HCT116 (cell line): ENCODE results near the gene LMO2. TPM values are rescaled to one million over a fixed set of nuclear protein-coding genes. Genes with fewer than 3 reads are reported as not detected.

ENCODE experiments used
- ATAC-seq: fragments of 200-7000 bp; cut with Tn5 transposase; 2 replicates; pipeline ENCODE4 v1.9.1; 2020; ENCODE audit warnings: mild to moderate bottlenecking, moderate library complexity
- BruUV-seq: library from RNA; stranded (reverse); fragments of 400-500 nt; replicated peaks from 2 replicates; lab custom pipeline; 2021; lab: Mats Ljungman, UMichigan
- CTCF ChIA-PET: fragments of 300-600 bp; sonication (Branson Sonifier 250); formaldehyde crosslinking; loops from one replicate; lab custom pipeline; 2021; ENCODE audit warnings: antibody characterized with exemption; lab: Charles Lee
- POLR2A ChIA-PET: fragments of 300-600, 350-600 bp; sonication (Branson Sonifier 250); formaldehyde crosslinking; loops from one replicate; lab custom pipeline; 2021; ENCODE audit warnings: antibody characterized with exemption; lab: Charles Lee
- RAD21 ChIA-PET, 2 experiments: fragments of 300-600 bp; sonication (Branson Sonifier 250); formaldehyde crosslinking; loops; one replicate each; lab custom pipeline; 2023; ENCODE audit warnings: low total read pairs in 2 of 2; ENCODE audit not compliant: uncharacterized antibody in 2 of 2, unreplicated experiment in 2 of 2, low non-redundant PET in 1 of 2; lab: Charles Lee
- DNase-seq: peaks from one replicate; pipeline ENCODE4 v3.0.0-alpha.2; 2010; ENCODE audit warnings: low read depth, low spot score
- H2AFZ ChIP-seq: fragments of 200-600 bp; shearing (Covaris generic), sonication (generic); 2 replicates; pipeline ENCODE4 v1.6.1; 2017; ENCODE audit warnings: low read depth, mixed run types, mixed read lengths, antibody characterized with exemption, low read length; ENCODE audit not compliant: poor library complexity, severe bottlenecking
- H3K27ac ChIP-seq: 2 replicates; pipeline ENCODE4 v1.5.1; 2012; ENCODE audit warnings: low read depth, low read length
- H3K27me3 ChIP-seq: fragments of 200-600 bp; sonication (generic); 2 replicates; pipeline ENCODE4 v1.6.1; 2016; ENCODE audit warnings: mixed run types, low read length, mixed read lengths; ENCODE audit not compliant: insufficient read depth
- H3K36me3 ChIP-seq, 2 experiments: fragments of 200-500 bp in 1 of 2; fragments of 200-600 bp in 1 of 2; sonication (Bioruptor generic) in 1 of 2; sonication (generic) in 1 of 2; 2 replicates each; pipeline versions ENCODE4 v1.5.1 to v1.6.1; 2014 to 2016; ENCODE audit warnings: low read length in 2 of 2, inconsistent platforms in 1 of 2, mixed read lengths in 1 of 2, mixed run types in 1 of 2; ENCODE audit not compliant: insufficient read depth in 2 of 2, control insufficient read depth in 1 of 2
- H3K4me1 ChIP-seq, 2 experiments: fragments of 200-600 bp in 1 of 2; sonication (generic) in 1 of 2; 2 replicates each; pipeline versions ENCODE4 v1.5.1 to v1.6.1; 2012 to 2017; ENCODE audit warnings: low read length in 2 of 2, inconsistent platforms in 1 of 2, mild to moderate bottlenecking in 1 of 2, mixed read lengths in 1 of 2, mixed run types in 1 of 2, moderate library complexity in 1 of 2; ENCODE audit not compliant: insufficient read depth in 2 of 2, control insufficient read depth in 1 of 2
- H3K4me2 ChIP-seq: fragments of 200-600 bp; sonication (generic); 2 replicates; pipeline ENCODE4 v1.6.1; 2017; ENCODE audit warnings: mixed run types, low read length, mixed read lengths
- H3K4me3 ChIP-seq, 2 experiments: fragments of 200-600 bp in 1 of 2; sonication (generic) in 1 of 2; replicated peaks in 1 of 2; 2 replicates each; pipeline ENCODE4 v1.5.1; 2011 to 2016; ENCODE audit warnings: low read length in 2 of 2, control low read depth in 1 of 2, low read depth in 1 of 2, mild to moderate bottlenecking in 1 of 2, mixed read lengths in 1 of 2, mixed run types in 1 of 2
- H3K79me2 ChIP-seq: fragments of 200-600 bp; sonication (generic); 2 replicates; pipeline ENCODE4 v1.6.1; 2017; ENCODE audit warnings: mild to moderate bottlenecking, mixed run types, low read length, moderate library complexity, mixed read lengths; ENCODE audit not compliant: insufficient read depth
- H3K9ac ChIP-seq: fragments of 200-600 bp; sonication (generic); 2 replicates; pipeline ENCODE4 v1.6.1; 2016; ENCODE audit warnings: low read length, mixed read lengths
- H3K9me2 ChIP-seq: fragments of 200-600 bp; sonication (generic), shearing (Covaris generic); 2 replicates; pipeline ENCODE4 v1.6.1; 2017; ENCODE audit warnings: mixed run types, mild to moderate bottlenecking, moderate library complexity; ENCODE audit not compliant: insufficient read depth
- H3K9me3 ChIP-seq, 2 experiments: fragments of 200-500 bp in 1 of 2; fragments of 200-600 bp in 1 of 2; sonication (Bioruptor generic) in 1 of 2; sonication (generic) in 1 of 2; 2 replicates each; pipeline ENCODE4 v1.6.1; 2014 to 2017; ENCODE audit warnings: low read length in 2 of 2, mixed read lengths in 2 of 2, inconsistent platforms in 1 of 2, low read depth in 1 of 2, mild to moderate bottlenecking in 1 of 2, mixed run types in 1 of 2, moderate library complexity in 1 of 2; ENCODE audit not compliant: control insufficient read depth in 1 of 2, insufficient read depth in 1 of 2
- H4K20me1 ChIP-seq: fragments of 200-600 bp; sonication (generic), shearing (Covaris generic); 2 replicates; pipeline ENCODE4 v1.6.1; 2017; ENCODE audit warnings: mixed run types, mild to moderate bottlenecking, moderate library complexity; ENCODE audit not compliant: insufficient read depth
- ATF3 ChIP-seq: IDR thresholded peaks from 2 replicates; pipeline ENCODE4 v1.6.1; 2012
- CBX3 ChIP-seq: IDR thresholded peaks from 2 replicates; pipeline ENCODE4 v1.6.1; 2012; ENCODE audit warnings: low read depth
- CEBPB ChIP-seq: IDR thresholded peaks from 2 replicates; pipeline ENCODE4 v1.6.1; 2012; ENCODE audit warnings: low read depth
- EGR1 ChIP-seq: IDR thresholded peaks from 2 replicates; pipeline ENCODE4 v1.6.1; 2012; ENCODE audit warnings: low read depth
- EZH2 ChIP-seq: fragments of 200-600 bp; sonication (generic); IDR thresholded peaks from 2 replicates; pipeline ENCODE4 v1.6.1; 2017; ENCODE audit warnings: antibody characterized with exemption, mixed run types
- EZH2phosphoT487 ChIP-seq: fragments of 200-600 bp; IDR thresholded peaks from 2 replicates; pipeline ENCODE4 v1.6.1; 2018; ENCODE audit warnings: antibody characterized with exemption, borderline replicate concordance
- FOSL1 ChIP-seq: IDR thresholded peaks from 2 replicates; pipeline ENCODE4 v1.6.1; 2012; ENCODE audit warnings: low read depth
- JUND ChIP-seq: IDR thresholded peaks from 2 replicates; pipeline ENCODE4 v1.6.1; 2012
- MAX ChIP-seq: IDR thresholded peaks from 2 replicates; pipeline ENCODE4 v1.6.1; 2012
- POLR2A ChIP-seq: IDR thresholded peaks from 2 replicates; pipeline ENCODE4 v1.7.0; 2011; ENCODE audit warnings: borderline replicate concordance; ENCODE audit not compliant: insufficient read depth, insufficient read length; ENCODE audit errors: extremely low read depth
- POLR2AphosphoS5 ChIP-seq: IDR thresholded peaks from 2 replicates; pipeline ENCODE4 v1.6.1; 2011; ENCODE audit warnings: mild to moderate bottlenecking, low read depth, low read length, moderate library complexity
- RAD21 ChIP-seq: IDR thresholded peaks from 2 replicates; pipeline ENCODE4 v1.6.1; 2012; ENCODE audit warnings: low read depth, mild to moderate bottlenecking
- SIN3A ChIP-seq: IDR thresholded peaks from 2 replicates; pipeline ENCODE4 v1.6.1; 2012; ENCODE audit warnings: low read depth
- SP1 ChIP-seq: IDR thresholded peaks from 2 replicates; pipeline ENCODE4 v1.6.1; 2012; ENCODE audit warnings: low read depth
- SRF ChIP-seq: IDR thresholded peaks from 2 replicates; pipeline ENCODE4 v1.6.1; 2012; ENCODE audit warnings: low read depth
- TCF7L2 ChIP-seq: IDR thresholded peaks from 2 replicates; pipeline ENCODE4 v1.7.0; 2011; ENCODE audit warnings: borderline replicate concordance, inconsistent platforms; ENCODE audit not compliant: insufficient read depth, insufficient read length; ENCODE audit errors: extremely low read depth
- ZBTB33 ChIP-seq: IDR thresholded peaks from 2 replicates; pipeline ENCODE4 v1.6.1; 2011; ENCODE audit warnings: mild to moderate bottlenecking, low read length, moderate library complexity; ENCODE audit not compliant: insufficient replicate concordance; ENCODE audit errors: extremely low read depth
- ZFX ChIP-seq: fragments of 450-650 bp; IDR thresholded peaks from 2 replicates; pipeline ENCODE4 v1.6.1; 2017
- ZNF274 ChIP-seq: fragments of 200-500 bp; sonication (Bioruptor generic); IDR thresholded peaks from 2 replicates; pipeline ENCODE4 v1.6.1; 2014; ENCODE audit warnings: mild to moderate bottlenecking, low read depth, low read length, inconsistent platforms
- intact Hi-C: fragments of 100-400 bp; cut with micrococcal nuclease; formaldehyde crosslinking; loops from 2 replicates; pipeline ENCODE4 v1.10.0; 2022
- total RNA-seq: library from RNA; stranded (reverse); gene quantifications from one replicate; pipeline ENCODE4 v1.2.1, GENCODE V29; 2021; ENCODE audit not compliant: unreplicated experiment

The LMO2 gene
- total RNA-seq, 1 experiment from 2014 or later = 2.8 TPM

GRCh38 chr11:33897761-33898375, 6.0 kb upstream of the LMO2 start:
- Histone ChIP-seq H3K9ac (no peak overlapping the region), H3K4me1 (peaks cover 8 to 21% of the 10 kb centered on the region in 2 experiments), H3K4me3 (no peak overlapping the region), H3K9me3 (no peaks in the 10 kb centered on the region), H3K36me3 (no peaks in the 10 kb centered on the region), H3K27ac (no peak overlapping the region), H2AFZ (no peak overlapping the region), H4K20me1 (no peaks in the 10 kb centered on the region), H3K79me2 (no peaks in the 10 kb centered on the region), H3K27me3 (no peaks in the 10 kb centered on the region), H3K9me2 (no peaks in the 10 kb centered on the region), H3K4me2 (no peak overlapping the region)
- BruUV-seq = no TSS peak
- POLR2A ChIA-PET = no interaction called here
- intact Hi-C loops = no loop called here
- ATAC-seq (no peak), DNase-seq (no peak)
- RAD21 ChIA-PET = interaction anchor here in 1 of 2 experiments (0.6 kb wide), 1 partner anchor 276 kb away, joined by 3 read pairs; no protein-coding TSS in a partner anchor
- CTCF ChIA-PET = no interaction called here
- TF ChIP-seq SP1 = no peak
- TF ChIP-seq JUND = no peak
- TF ChIP-seq ZNF274 = no peak
- no peak for TF ChIP-seq EGR1
- no peak for TF ChIP-seq EZH2
- TF ChIP-seq CEBPB = no peak
- no peak for TF ChIP-seq TCF7L2
- no peak for TF ChIP-seq SIN3A
- no peak for TF ChIP-seq RAD21
- TF ChIP-seq ZFX = no peak
- no peak for TF ChIP-seq MAX
- no peak for TF ChIP-seq EZH2phosphoT487
- TF ChIP-seq POLR2AphosphoS5 = no peak

GRCh38 chr11:33896911-33897310, 5.0 kb upstream of the LMO2 start:
- no TSS peak for BruUV-seq
- H3K9ac ChIP-seq = no peak overlapping the region
- peaks cover 8 to 23% of the 10 kb centered on the region in 2 experiments for H3K4me1 ChIP-seq
- no peak overlapping the region for H3K4me2 ChIP-seq
- no peaks in the 10 kb centered on the region for H3K36me3 ChIP-seq
- no peaks in the 10 kb centered on the region for H3K9me2 ChIP-seq
- DNase-seq (no peak), ATAC-seq (no peak)
- ChIA-PET POLR2A (no interaction called here), RAD21 (no interaction called here), CTCF (no interaction called here)
- no peaks in the 10 kb centered on the region for H3K79me2 ChIP-seq
- no peak overlapping the region for H3K27ac ChIP-seq
- H3K4me3 ChIP-seq = no peak overlapping the region
- H3K27me3 ChIP-seq = no peaks in the 10 kb centered on the region
- H2AFZ ChIP-seq = no peak overlapping the region
- H4K20me1 ChIP-seq = no peaks in the 10 kb centered on the region
- H3K9me3 ChIP-seq = no peaks in the 10 kb centered on the region
- intact Hi-C loops = no loop called here
- no peak for TF ChIP-seq EZH2phosphoT487
- TF ChIP-seq POLR2A = no peak
- no peak for TF ChIP-seq CBX3
- no peak for TF ChIP-seq RAD21
- TF ChIP-seq ATF3 = no peak
- no peak for TF ChIP-seq SIN3A
- TF ChIP-seq MAX = no peak
- no peak for TF ChIP-seq TCF7L2
- TF ChIP-seq ZBTB33 = no peak
- TF ChIP-seq SP1 = no peak
- TF ChIP-seq CEBPB = no peak
- TF ChIP-seq JUND = no peak
- no peak for TF ChIP-seq ZNF274
- TF ChIP-seq POLR2AphosphoS5 = no peak
- no peak for TF ChIP-seq EGR1
- TF ChIP-seq FOSL1 = no peak
- TF ChIP-seq SRF = no peak
